A549 (cell line): ENCODE data around the gene BCL2L11. TPM values are rescaled to one million over a fixed set of nuclear protein-coding genes. Genes with fewer than 3 reads are reported as not detected.
A peak's percentile ranks its signal among the peaks of the same experiment; 100 is the strongest.

Experiments used
- ATAC-seq, 2 experiments: fragments of 200-7000 bp in 1 of 2; fragments of >200 bp in 1 of 2; cut with Nextera tagmentation in 1 of 2; cut with Tn5 transposase in 1 of 2; 3 replicates each; pipeline versions ENCODE4 v1.8.0 to v1.9.1; 2018 to 2020; ENCODE audit warnings: mild to moderate bottlenecking in 1 of 2, moderate library complexity in 1 of 2
- CTCF ChIA-PET: fragments of 300-600 bp; sonication (Branson Sonifier 250); formaldehyde crosslinking; extraction: SDS; loops from one replicate; lab custom pipeline; 2021; ENCODE audit warnings: antibody characterized with exemption, inconsistent platforms; lab: Yijun Ruan, JAX
- POLR2A ChIA-PET: fragments of 350-600 bp; formaldehyde crosslinking; extraction: SDS; loops from one replicate; lab custom pipeline; 2021; ENCODE audit warnings: antibody characterized with exemption, inconsistent platforms; lab: Yijun Ruan, JAX
- DNase-seq, 2 experiments: peaks; one replicate each; pipeline versions ENCODE4 v3.0.0 to v3.0.0-alpha.2; 2011 to 2016; ENCODE audit warnings: low read depth in 1 of 2, low spot score in 1 of 2
- FAIRE-seq: peaks from 2 replicates; lab custom pipeline; 2011; peaks lifted over from hg19 to GRCh38; lab: Jason Lieb, UNC
- H3K27ac ChIP-seq, 2 experiments: fragments of >200 bp; sonication (Bioruptor Twin); formaldehyde crosslinking; 3 replicates each; pipeline ENCODE4 v1.5.1; 2016 to 2017
- H3K4me1 ChIP-seq: fragments of >200 bp; sonication (Bioruptor Twin); formaldehyde crosslinking; 3 replicates; pipeline ENCODE4 v1.6.1; 2016
- H3K4me2 ChIP-seq: fragments of >200 bp; sonication (Bioruptor Twin); formaldehyde crosslinking; 3 replicates; pipeline ENCODE4 v1.6.1; 2016
- H3K4me3 ChIP-seq: fragments of >200 bp; sonication (Bioruptor Twin); formaldehyde crosslinking; 3 replicates; pipeline ENCODE4 v1.5.1; 2016
- H3K9me3 ChIP-seq: fragments of >200 bp; sonication (Bioruptor Twin); formaldehyde crosslinking; 3 replicates; pipeline ENCODE4 v1.6.1; 2016
- CEBPB ChIP-seq, 2 experiments: fragments of >200 bp in 1 of 2; sonication (Bioruptor Twin) in 1 of 2; formaldehyde crosslinking in 1 of 2; IDR thresholded peaks; 2 replicates each; pipeline ENCODE4 v1.6.1; 2012 to 2016
- CHD2 ChIP-seq: fragments of 150-350 bp; IDR thresholded peaks from 2 replicates; pipeline ENCODE4 v1.6.1; 2014; ENCODE audit warnings: low read length; ENCODE audit not compliant: partially characterized antibody
- CHD4 ChIP-seq: fragments of 200-600 bp; sonication (generic); IDR thresholded peaks from 2 replicates; pipeline ENCODE4 v1.6.1; 2016; ENCODE audit warnings: antibody characterized with exemption, mild to moderate bottlenecking, borderline replicate concordance
- EHF ChIP-seq: fragments of 250-450 bp; sonication (Bioruptor Pico); IDR thresholded peaks from 2 replicates; pipeline ENCODE4 v1.5.0; 2020; ENCODE audit warnings: mild to moderate bottlenecking
- EHMT2 ChIP-seq: fragments of 200-600 bp; sonication (generic); IDR thresholded peaks from 2 replicates; pipeline ENCODE4 v1.6.1; 2016; ENCODE audit warnings: antibody characterized with exemption, low read depth, mild to moderate bottlenecking, moderate library complexity
- GATA3 ChIP-seq: IDR thresholded peaks from 2 replicates; pipeline ENCODE4 v1.6.1; 2012; ENCODE audit warnings: borderline replicate concordance
- HDAC2 ChIP-seq: fragments of 200-600 bp; sonication (generic); IDR thresholded peaks from 2 replicates; pipeline ENCODE4 v1.6.1; 2016
- HES2 ChIP-seq: fragments of >200 bp; sonication (Bioruptor Twin); formaldehyde crosslinking; IDR thresholded peaks from 2 replicates; pipeline ENCODE4 v1.6.1; 2016
- HEYL ChIP-seq: fragments of 250-450 bp; sonication (Bioruptor Pico); IDR thresholded peaks from 2 replicates; pipeline ENCODE4 v1.8.0; 2021; ENCODE audit warnings: mild to moderate bottlenecking, moderate library complexity
- HOXA7 ChIP-seq: fragments of 250-450 bp; sonication (Bioruptor Pico); IDR thresholded peaks from 2 replicates; pipeline ENCODE4 v1.5.0; 2020; ENCODE audit warnings: mild to moderate bottlenecking, moderate library complexity
- JUNB ChIP-seq: fragments of >200 bp; sonication (Bioruptor Twin); formaldehyde crosslinking; IDR thresholded peaks from 2 replicates; pipeline ENCODE4 v1.6.1; 2016
- MAFK ChIP-seq: fragments of 450-650 bp; IDR thresholded peaks from 2 replicates; pipeline ENCODE4 v1.6.1; 2014; ENCODE audit not compliant: partially characterized antibody
- MAZ ChIP-seq: fragments of 150-350 bp; IDR thresholded peaks from 2 replicates; pipeline ENCODE4 v1.6.1; 2014; ENCODE audit warnings: antibody characterized with exemption, low read depth, low read length, borderline replicate concordance
- MYC ChIP-seq: IDR thresholded peaks from 2 replicates; pipeline ENCODE4 v1.6.1; 2012; ENCODE audit warnings: mild to moderate bottlenecking, inconsistent platforms, low read length, improper control_type of control experiment, borderline replicate concordance
- NFE2L2 ChIP-seq: fragments of 150-350 bp; conservative IDR thresholded peaks from 2 replicates; pipeline ENCODE4 v1.6.1; 2014; ENCODE audit warnings: low read length
- NPAS2 ChIP-seq: fragments of 250-450 bp; sonication (Bioruptor Pico); IDR thresholded peaks from 2 replicates; pipeline ENCODE4 v1.8.0; 2022; ENCODE audit warnings: mild to moderate bottlenecking, moderate library complexity, borderline replicate concordance
- NR3C1 ChIP-seq: fragments of >200 bp; sonication (Bioruptor Twin); formaldehyde crosslinking; IDR thresholded peaks from 3 replicates; pipeline ENCODE4 v1.6.1; 2017
- PBX3 ChIP-seq: IDR thresholded peaks from 2 replicates; pipeline ENCODE4 v1.6.1; 2012
- PHF8 ChIP-seq: fragments of 200-600 bp; sonication (generic); IDR thresholded peaks from 2 replicates; pipeline ENCODE4 v1.6.1; 2016; ENCODE audit warnings: low read depth, mild to moderate bottlenecking, antibody characterized with exemption, moderate library complexity, borderline replicate concordance
- RCOR1 ChIP-seq: fragments of 150-350 bp; IDR thresholded peaks from 2 replicates; pipeline ENCODE4 v1.6.1; 2014; ENCODE audit warnings: antibody characterized with exemption, low read length, low read depth
- REST ChIP-seq: fragments of 200-600 bp; sonication (generic); IDR thresholded peaks from 2 replicates; pipeline ENCODE4 v1.6.1; 2016; ENCODE audit warnings: antibody characterized with exemption, mild to moderate bottlenecking, moderate library complexity
- SMC3 ChIP-seq: fragments of >200 bp; sonication (Bioruptor Twin); formaldehyde crosslinking; IDR thresholded peaks from 3 replicates; pipeline ENCODE4 v1.6.1; 2018; ENCODE audit warnings: inconsistent platforms
- TP53 ChIP-seq: fragments of 250-450 bp; sonication (Bioruptor Pico); IDR thresholded peaks from 2 replicates; pipeline ENCODE4 v1.5.0; 2021; ENCODE audit warnings: mild to moderate bottlenecking, moderate library complexity
- ZFP36 ChIP-seq: fragments of 450-650 bp; IDR thresholded peaks from 2 replicates; pipeline ENCODE4 v1.6.1; 2014; ENCODE audit warnings: borderline replicate concordance; ENCODE audit not compliant: partially characterized antibody
- ZSCAN20 ChIP-seq: fragments of 250-450 bp; sonication (Bioruptor Pico); IDR thresholded peaks from 2 replicates; pipeline ENCODE4 v1.8.0; 2022; ENCODE audit warnings: mild to moderate bottlenecking, moderate library complexity
- WGBS: methylation state at CpG from one replicate; pipeline ENCODE4 v1.1.6; 2017; ENCODE audit errors: missing lambda C conversion rate; 5-methylcytosine and 5-hydroxymethylcytosine counted together
- polyA plus RNA-seq, 4 experiments: library from polyadenylated mRNA; depleted of rRNA in 3 of 4; stranded (reverse); fragments of >200 nt; fragmentation: RNase III in 1 of 4; extraction: RNeasy Plus Mini Kit Qiagen cat#74134 plus additional on column Dnase treatment in 1 of 4; gene quantifications; 2 replicates in 3 of 4; 3 replicates in 1 of 4; pipeline ENCODE4 v1.2.3, GENCODE V29; 2011 to 2017

The BCL2L11 gene
- polyA plus RNA-seq, 2 of the 4 experiments (the other 2 are of a cell fraction) = 7.4 to 14.5 TPM

GRCh38 chr2:111166115-111166514, 45.4 kb downstream of the BCL2L11 start:
- H3K4me1 ChIP-seq = peaks cover 40% of the 10 kb centered on the region
- ATAC-seq (no peak), DNase-seq (no peak)
- POLR2A ChIA-PET = no interaction called here
- TF ChIP-seq HOXA7 (CRISPR knock-in tag) (no peak), CHD2 (no peak), HEYL (CRISPR knock-in tag) (no peak), MYC (no peak), ZFP36 (no peak), MAZ (no peak)
- TF ChIP-seq, all 56 proteins: peak for 0
- Histone ChIP-seq H3K4me3 (no peak overlapping the region), H3K4me2 (no peak overlapping the region), H3K27ac (peak overlapping the region in 1 of 2 experiments; percentile 52; a peak in 2 of 6 replicates), H3K9me3 (no peaks in the 10 kb centered on the region)
- CTCF ChIA-PET = no interaction called here
- no peak for FAIRE-seq
- WGBS = 87% methylated on average over 5 of the region's 5 CpGs

GRCh38 chr2:111167076-111167862, 46.6 kb downstream of the BCL2L11 start:
- H3K9me3 ChIP-seq = no peaks in the 10 kb centered on the region
- no peak for FAIRE-seq
- ChIA-PET CTCF (interaction anchor here (0.9 to 1.4 kb wide), 2 partner anchors 8 to 38 kb away, joined by 3 read pairs; no protein-coding TSS in a partner anchor), POLR2A (interaction anchor here (1.8 kb wide), 1 partner anchor 47 kb away, joined by 7 read pairs; the partner anchor contains the start of gene BCL2L11)
- ATAC-seq = no peak
- DNase-seq = no peak
- H3K27ac ChIP-seq = peak overlapping the region; percentile 75 to 84
- H3K4me2 ChIP-seq = peak overlapping the region; percentile 70
- TF ChIP-seq NFE2L2 = no peak
- TF ChIP-seq MAFK = peak; percentile 71
- peaks cover 44% of the 10 kb centered on the region for H3K4me1 ChIP-seq
- H3K4me3 ChIP-seq = no peak overlapping the region
- 89% methylated on average over 9 of the region's 9 CpGs for WGBS

GRCh38 chr2:111167863-111168162, 47.1 kb downstream of the BCL2L11 start:
- ChIA-PET POLR2A (interaction anchor here (1.8 kb wide), 1 partner anchor 47 kb away, joined by 7 read pairs; the partner anchor contains the start of gene BCL2L11), CTCF (interaction anchor here (0.9 to 1.4 kb wide), 3 partner anchors 8 to 37 kb away, joined by 3 read pairs; no protein-coding TSS in a partner anchor)
- FAIRE-seq = no peak
- no peak overlapping the region for H3K4me3 ChIP-seq
- 66% methylated on average over 4 of the region's 4 CpGs for WGBS
- TF ChIP-seq PBX3 (no peak), CHD4 (no peak), TP53 (no peak), ZSCAN20 (CRISPR knock-in tag) (no peak), SMC3 (no peak), PHF8 (no peak), NR3C1 (no peak), REST (no peak), CEBPB (IDR thresholded peaks at IDR 0.05) (no peak), EHMT2 (no peak), HDAC2 (no peak), GATA3 (no peak), ZFP36 (no peak), NPAS2 (no peak), RCOR1 (no peak), JUNB (no peak), HES2 (no peak), EHF (CRISPR knock-in tag) (no peak)
- H3K27ac ChIP-seq = peak overlapping the region; percentile 75 to 84
- peak overlapping the region; percentile 70 for H3K4me2 ChIP-seq
- H3K4me1 ChIP-seq = peaks cover 44% of the 10 kb centered on the region
- DNase-seq = no peak
- ATAC-seq = no peak
- H3K9me3 ChIP-seq = no peaks in the 10 kb centered on the region
